ENCODE results near the gene BRD1.

Gene BRD1

DNA sequence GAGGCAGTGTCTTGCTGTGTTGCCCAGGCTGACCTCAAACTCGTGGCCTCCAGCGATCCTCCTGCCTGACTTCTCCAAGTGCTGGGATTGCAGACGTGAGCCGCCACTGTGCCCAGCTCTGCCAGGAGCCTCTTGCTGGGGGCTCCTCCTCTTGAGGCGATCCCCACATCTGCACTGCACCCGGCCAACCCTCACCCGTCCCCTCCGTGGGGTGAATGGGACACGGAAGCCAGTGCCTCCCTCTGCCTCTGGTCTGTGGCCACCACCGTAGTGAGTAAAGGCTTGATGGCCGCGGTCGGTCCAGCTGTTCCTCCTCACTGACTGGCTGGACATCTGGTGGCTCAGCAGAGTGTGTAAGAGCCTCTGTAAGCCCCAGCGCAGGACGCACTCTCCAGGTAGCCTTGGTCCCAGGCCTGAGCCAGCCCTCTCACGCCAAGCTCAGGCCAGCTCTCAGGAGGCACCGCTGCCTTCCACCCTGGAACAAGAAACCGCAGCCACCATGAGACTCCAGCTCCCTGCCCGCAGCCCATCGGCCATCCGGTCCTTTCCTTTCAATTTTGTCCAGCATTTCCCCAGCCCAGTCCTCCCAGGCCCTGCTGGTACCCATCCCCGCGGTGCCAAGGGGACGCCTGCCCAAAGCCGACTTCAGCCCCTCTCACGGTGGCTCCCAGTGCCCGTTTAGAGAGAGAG, 100.3 kb downstream of the BRD1 start:
- no peak for DNase-seq (ENCODE audit: extremely low spot score)
- ChIA-PET POLR2A (no interaction called here), CTCF (no interaction called here)
- TF ChIP-seq FOXA1 (IDR thresholded peaks at IDR 0.05) (no peak), L3MBTL2 (conservative IDR thresholded peaks at IDR 0.05) (no peak), ARNT (IDR thresholded peaks at IDR 0.05) (no peak), SP1 (IDR thresholded peaks at IDR 0.05) (no peak), LEF1 (IDR thresholded peaks at IDR 0.05; ENCODE audit: borderline replicate concordance) (no peak), HDGF (IDR thresholded peaks at IDR 0.05; ENCODE audit: borderline replicate concordance) (no peak), BHLHE40 (IDR thresholded peaks at IDR 0.05; ENCODE audit: borderline replicate concordance) (no peak), ELF4 (IDR thresholded peaks at IDR 0.05) (no peak), SUZ12 (IDR thresholded peaks at IDR 0.05) (no peak), CTBP1 (IDR thresholded peaks at IDR 0.05; ENCODE audit: borderline replicate concordance) (no peak), TARDBP (IDR thresholded peaks at IDR 0.05) (no peak), FOXM1 (IDR thresholded peaks at IDR 0.05; ENCODE audit: borderline replicate concordance) (no peak), FOXK2 (IDR thresholded peaks at IDR 0.05) (no peak), NFRKB (IDR thresholded peaks at IDR 0.05) (no peak), ZNF384 (IDR thresholded peaks at IDR 0.05) (no peak)
- TF ChIP-seq, protein P1, sequence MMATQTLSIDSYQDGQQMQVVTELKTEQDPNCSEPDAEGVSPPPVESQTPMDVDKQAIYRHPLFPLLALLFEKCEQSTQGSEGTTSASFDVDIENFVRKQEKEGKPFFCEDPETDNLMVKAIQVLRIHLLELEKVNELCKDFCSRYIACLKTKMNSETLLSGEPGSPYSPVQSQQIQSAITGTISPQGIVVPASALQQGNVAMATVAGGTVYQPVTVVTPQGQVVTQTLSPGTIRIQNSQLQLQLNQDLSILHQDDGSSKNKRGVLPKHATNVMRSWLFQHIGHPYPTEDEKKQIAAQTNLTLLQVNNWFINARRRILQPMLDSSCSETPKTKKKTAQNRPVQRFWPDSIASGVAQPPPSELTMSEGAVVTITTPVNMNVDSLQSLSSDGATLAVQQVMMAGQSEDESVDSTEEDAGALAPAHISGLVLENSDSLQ (IDR thresholded peaks at IDR 0.05) = no peak

DNA sequence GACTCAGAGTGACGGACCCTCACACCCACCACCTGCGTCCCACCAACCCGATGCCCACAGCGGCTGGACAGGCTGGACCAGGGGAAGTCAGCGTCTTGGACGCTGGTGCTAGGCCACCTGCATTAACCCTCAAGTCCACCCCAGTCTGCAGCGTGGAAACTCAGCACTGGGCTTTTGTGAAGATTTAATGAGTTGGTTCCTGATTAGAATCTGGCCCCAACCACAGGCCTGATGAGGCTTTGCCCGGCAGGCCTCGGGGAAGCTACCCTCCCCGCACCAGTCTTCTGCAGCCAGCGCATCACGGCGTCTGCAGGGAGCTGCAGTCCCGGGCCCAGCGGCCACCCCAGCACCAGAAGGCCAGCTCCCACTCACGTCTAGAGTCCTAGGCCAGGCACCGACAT, 101.0 kb downstream of the BRD1 start:
- ChIA-PET POLR2A (no interaction called here), CTCF (no interaction called here)
- DNase-seq (ENCODE audit: extremely low spot score) = no peak
- TF ChIP-seq L3MBTL2 (conservative IDR thresholded peaks at IDR 0.05) (no peak), SP1 (IDR thresholded peaks at IDR 0.05) (no peak), SUZ12 (IDR thresholded peaks at IDR 0.05) (no peak), LEF1 (IDR thresholded peaks at IDR 0.05; ENCODE audit: borderline replicate concordance) (no peak), CTBP1 (IDR thresholded peaks at IDR 0.05; ENCODE audit: borderline replicate concordance) (no peak), ELF4 (IDR thresholded peaks at IDR 0.05) (no peak), FOXA1 (IDR thresholded peaks at IDR 0.05) (no peak), ZNF384 (IDR thresholded peaks at IDR 0.05) (no peak), TARDBP (IDR thresholded peaks at IDR 0.05) (no peak), FOXM1 (IDR thresholded peaks at IDR 0.05; ENCODE audit: borderline replicate concordance) (no peak), ARNT (IDR thresholded peaks at IDR 0.05) (no peak), BHLHE40 (IDR thresholded peaks at IDR 0.05; ENCODE audit: borderline replicate concordance) (no peak), NFRKB (IDR thresholded peaks at IDR 0.05) (no peak), HDGF (IDR thresholded peaks at IDR 0.05; ENCODE audit: borderline replicate concordance) (no peak), FOXK2 (IDR thresholded peaks at IDR 0.05) (no peak)
- TF ChIP-seq, protein P1 (IDR thresholded peaks at IDR 0.05) = no peak

DNA sequence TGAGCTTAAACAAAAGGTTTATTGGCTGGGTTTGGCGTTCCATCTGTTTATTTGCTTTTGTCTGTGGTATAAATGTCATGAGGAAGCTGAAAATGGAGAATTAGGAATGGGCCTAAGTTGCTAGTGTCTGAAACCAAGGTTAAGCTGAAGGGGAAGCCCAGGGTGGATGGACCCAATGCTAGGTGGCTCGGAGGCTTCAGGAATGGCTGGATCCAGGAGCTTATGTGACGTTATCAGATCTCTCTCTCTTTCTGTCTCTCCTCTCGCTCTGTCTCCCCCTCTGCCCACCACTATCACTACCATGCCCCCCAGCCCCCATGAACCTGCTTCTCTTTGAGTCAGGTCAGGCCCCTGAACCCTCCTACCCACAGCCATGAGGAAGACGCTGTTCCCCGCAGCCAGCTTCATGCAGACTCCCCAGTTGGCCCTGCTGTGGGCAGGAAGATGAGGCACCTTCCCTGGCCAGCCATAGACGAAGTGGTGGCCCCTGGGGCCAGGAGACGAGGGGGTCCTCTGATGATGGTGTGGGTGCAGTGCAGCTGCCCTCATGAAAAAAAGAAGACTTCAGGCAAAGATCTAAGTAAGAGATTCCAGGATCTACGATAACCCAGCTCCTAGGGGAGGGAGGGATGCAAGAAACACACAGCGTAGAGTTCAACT, 101.5 kb downstream of the BRD1 start:
- TF ChIP-seq HDGF (IDR thresholded peaks at IDR 0.05; ENCODE audit: borderline replicate concordance) (no peak), L3MBTL2 (conservative IDR thresholded peaks at IDR 0.05) (no peak), FOXM1 (IDR thresholded peaks at IDR 0.05; ENCODE audit: borderline replicate concordance) (no peak), SP1 (IDR thresholded peaks at IDR 0.05) (no peak), LEF1 (IDR thresholded peaks at IDR 0.05; ENCODE audit: borderline replicate concordance) (no peak), CTBP1 (IDR thresholded peaks at IDR 0.05; ENCODE audit: borderline replicate concordance) (no peak), FOXA1 (IDR thresholded peaks at IDR 0.05) (no peak), SUZ12 (IDR thresholded peaks at IDR 0.05) (no peak), ELF4 (IDR thresholded peaks at IDR 0.05) (no peak), ZNF384 (IDR thresholded peaks at IDR 0.05) (no peak)
- POLR2A ChIA-PET = no interaction called here
- CTCF ChIA-PET = no interaction called here
- DNase-seq (ENCODE audit: extremely low spot score) = no peak

DNA sequence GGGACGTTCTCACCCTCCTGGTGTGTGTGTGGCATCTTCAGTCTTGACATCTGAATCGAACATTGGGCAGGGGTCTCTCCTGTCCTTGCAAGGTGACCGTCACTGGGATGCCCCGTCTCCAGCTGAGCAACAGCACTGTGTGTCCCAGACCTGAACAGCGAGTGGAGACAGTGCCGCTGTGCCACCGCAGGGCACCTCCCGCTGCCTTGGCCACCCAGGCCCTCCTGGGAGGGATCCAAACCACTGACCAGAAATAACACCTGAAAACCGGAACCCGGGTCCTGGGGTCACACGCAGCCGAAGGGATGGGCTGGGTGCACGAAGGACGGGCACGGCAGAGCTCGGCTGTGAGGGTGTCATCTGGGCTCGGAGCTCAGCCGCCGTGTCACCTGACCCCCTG, 102.2 kb downstream of the BRD1 start:
- TF ChIP-seq SP1 (IDR thresholded peaks at IDR 0.05) (no peak), TARDBP (IDR thresholded peaks at IDR 0.05) (no peak), FOXA1 (IDR thresholded peaks at IDR 0.05) (no peak), CTBP1 (IDR thresholded peaks at IDR 0.05; ENCODE audit: borderline replicate concordance) (no peak)
- no peak for DNase-seq (ENCODE audit: extremely low spot score)
- POLR2A ChIA-PET = no interaction called here
- CTCF ChIA-PET = no interaction called here

DNA sequence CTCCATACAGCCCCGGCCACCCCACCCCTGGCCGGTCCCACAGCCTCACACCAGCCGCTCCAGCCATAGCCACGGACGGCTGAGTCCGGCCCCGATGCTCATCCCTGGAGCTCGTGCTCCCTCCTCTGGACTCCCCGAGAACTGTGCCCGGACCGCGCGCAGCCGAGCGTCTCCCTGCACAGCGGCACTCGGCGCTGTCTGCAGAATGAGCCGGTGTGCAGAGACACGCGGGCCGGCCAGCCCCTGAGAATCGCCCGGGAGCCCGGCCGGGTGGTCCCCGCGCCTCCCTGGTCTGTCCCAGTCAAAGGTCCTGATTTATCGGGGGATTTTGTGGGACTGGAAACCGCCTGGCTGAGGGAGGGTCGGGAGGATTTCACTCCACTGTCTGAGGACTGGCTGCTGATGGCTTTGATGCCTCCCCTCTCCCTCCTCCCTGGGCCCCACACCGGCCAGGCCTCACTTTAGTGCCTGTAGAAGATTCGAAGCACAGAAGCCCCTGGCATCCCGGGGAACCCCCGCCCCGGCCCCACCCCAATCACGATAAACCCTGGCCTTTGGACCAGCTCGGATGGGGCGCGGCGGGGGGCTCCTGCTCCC, 102.7 kb downstream of the BRD1 start:
- TF ChIP-seq HDGF (IDR thresholded peaks at IDR 0.05; ENCODE audit: borderline replicate concordance) (no peak), FOXK2 (IDR thresholded peaks at IDR 0.05) (no peak), SUZ12 (IDR thresholded peaks at IDR 0.05) (no peak), BHLHE40 (IDR thresholded peaks at IDR 0.05; ENCODE audit: borderline replicate concordance) (no peak), CTBP1 (IDR thresholded peaks at IDR 0.05; ENCODE audit: borderline replicate concordance) (no peak), ARNT (IDR thresholded peaks at IDR 0.05) (no peak), FOXA1 (IDR thresholded peaks at IDR 0.05) (no peak), ELF4 (IDR thresholded peaks at IDR 0.05) (no peak), TARDBP (IDR thresholded peaks at IDR 0.05) (no peak), FOXM1 (IDR thresholded peaks at IDR 0.05; ENCODE audit: borderline replicate concordance) (no peak), SP1 (IDR thresholded peaks at IDR 0.05) (no peak), L3MBTL2 (conservative IDR thresholded peaks at IDR 0.05) (no peak), ZNF384 (IDR thresholded peaks at IDR 0.05) (no peak), NFRKB (IDR thresholded peaks at IDR 0.05) (no peak)
- TF ChIP-seq, protein P1 (IDR thresholded peaks at IDR 0.05) = no peak
- peak; percentile 86 for DNase-seq (ENCODE audit: extremely low spot score)
- CTCF ChIA-PET = interaction anchor here (0.7 kb wide), 1 partner anchor 185 kb away, joined by 3 read pairs; no protein-coding TSS in a partner anchor
- POLR2A ChIA-PET = no interaction called here
